GM12878 (cell line): ENCODE results near the gene ZNF879.

Experiments used
- ATF2 ChIP-seq: IDR thresholded peaks from 2 replicates; pipeline ENCODE4 v1.6.1; 2012; ENCODE audit warnings: low read length, inconsistent platforms
- CBX3 ChIP-seq: fragments of 200-600 bp; sonication (generic); IDR thresholded peaks from 2 replicates; pipeline ENCODE4 v1.6.1; 2016; ENCODE audit warnings: low read depth, borderline replicate concordance
- CHD1 ChIP-seq: IDR thresholded peaks from 2 replicates; pipeline ENCODE4 v1.6.1; 2012; ENCODE audit warnings: low read depth, low read length, improper control_type of control experiment
- CHD2 ChIP-seq: IDR thresholded peaks from 2 replicates; pipeline ENCODE4 v1.6.1; 2011; ENCODE audit warnings: low read depth, low read length, improper control_type of control experiment, borderline replicate concordance
- CTCF ChIP-seq, 3 experiments: IDR thresholded peaks in 2 of 3; conservative IDR thresholded peaks in 1 of 3; 2 replicates each; pipeline ENCODE4 v1.5.1; 2011; ENCODE audit warnings: low read depth in 3 of 3, low read length in 3 of 3, mild to moderate bottlenecking in 3 of 3, control low read depth in 2 of 3, moderate library complexity in 2 of 3, inconsistent platforms in 1 of 3, mixed read lengths in 1 of 3; ENCODE audit not compliant: control insufficient read depth in 2 of 3, insufficient read depth in 1 of 3; ENCODE audit errors: extremely low read depth in 1 of 3
- ELK1 ChIP-seq: IDR thresholded peaks from 2 replicates; pipeline ENCODE4 v1.6.1; 2012; ENCODE audit warnings: low read depth, low read length, improper control_type of control experiment
- JUND ChIP-seq: IDR thresholded peaks from 2 replicates; pipeline ENCODE4 v1.6.1; 2012; ENCODE audit warnings: low read depth, mild to moderate bottlenecking, low read length, improper control_type of control experiment, moderate library complexity
- PBX3 ChIP-seq: IDR thresholded peaks from 2 replicates; pipeline ENCODE4 v1.6.1; 2011; ENCODE audit warnings: mild to moderate bottlenecking, low read depth, low read length, moderate library complexity; ENCODE audit not compliant: insufficient replicate concordance
- SIX5 ChIP-seq: IDR thresholded peaks from 2 replicates; pipeline ENCODE4 v1.6.1; 2011; ENCODE audit warnings: mild to moderate bottlenecking, low read depth, low read length, moderate library complexity; ENCODE audit not compliant: severe bottlenecking
- YY1 ChIP-seq: IDR thresholded peaks from 2 replicates; pipeline ENCODE4 v1.6.1; 2011; ENCODE audit warnings: low read depth, mild to moderate bottlenecking, low read length
- ZBTB4 ChIP-seq: fragments of 450-650 bp; formaldehyde crosslinking; IDR thresholded peaks from 2 replicates; pipeline ENCODE4 v1.4.0; 2022; ENCODE audit warnings: mild to moderate bottlenecking, moderate library complexity

- TF ChIP-seq ATF2 (no peak), ELK1 (no peak), JUND (no peak), SIX5 (no peak), CBX3 (no peak), PBX3 (no peak), CHD2 (no peak), CHD1 (no peak), YY1 (no peak), CTCF (IDR thresholded peaks at IDR 0.05 in 2 of 3, conservative IDR thresholded peaks at IDR 0.05 in 1 of 3; ENCODE audit: control insufficient read depth in 2 of 3, extremely low read depth in 1 of 3, insufficient read depth in 1 of 3, low read depth in 3 of 3, low read length in 3 of 3) (no peak), ZBTB4 (CRISPR knock-in tag) (no peak)
Observed at GRCh38 chr5:179065703-179066102, 42.1 kb downstream of the ZNF879 start.
